ENCODE measurements around the gene CARMIL1.

CARMIL1 gene

DNA sequence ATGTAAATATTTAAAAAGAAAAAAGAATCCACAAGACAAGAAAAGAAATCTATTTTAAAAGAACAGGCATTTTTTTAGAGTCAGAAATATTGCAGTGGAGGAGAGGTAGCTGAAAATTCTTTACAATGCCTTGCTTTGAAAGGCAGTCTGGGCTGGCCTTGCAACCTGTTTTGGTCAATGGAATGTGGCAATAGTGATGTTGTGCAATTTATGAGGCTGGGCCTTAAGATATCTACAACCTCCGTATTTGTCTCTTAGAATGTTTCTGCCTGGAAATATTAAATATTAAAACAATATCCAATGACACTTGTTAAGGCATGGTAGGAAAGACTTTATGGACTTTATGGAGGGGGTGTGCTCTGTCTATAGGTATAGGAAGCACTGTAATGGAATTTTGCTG is 358.0 kb downstream of the CARMIL1 start:
- no peak for FAIRE-seq
- TF ChIP-seq POLR2A (IDR thresholded peaks at IDR 0.05; ENCODE audit: low read depth, low read length) = no peak
- no peak for TF ChIP-seq POLR2AphosphoS5 (IDR thresholded peaks at IDR 0.05; ENCODE audit: low read depth, low read length)
- no peak for TF ChIP-seq TAF1 (IDR thresholded peaks at IDR 0.05; ENCODE audit: low read depth, low read length)
- TF ChIP-seq SPI1 (IDR thresholded peaks at IDR 0.05; ENCODE audit: low read depth, low read length) = no peak
- TF ChIP-seq POU2F2 (IDR thresholded peaks at IDR 0.05; ENCODE audit: low read depth, low read length) = no peak
- no peak for TF ChIP-seq PAX5 (IDR thresholded peaks at IDR 0.05; ENCODE audit: insufficient read depth, low read length, severe bottlenecking)
- no peak for DNase-seq (ENCODE audit: insufficient read length, low spot score)

DNA sequence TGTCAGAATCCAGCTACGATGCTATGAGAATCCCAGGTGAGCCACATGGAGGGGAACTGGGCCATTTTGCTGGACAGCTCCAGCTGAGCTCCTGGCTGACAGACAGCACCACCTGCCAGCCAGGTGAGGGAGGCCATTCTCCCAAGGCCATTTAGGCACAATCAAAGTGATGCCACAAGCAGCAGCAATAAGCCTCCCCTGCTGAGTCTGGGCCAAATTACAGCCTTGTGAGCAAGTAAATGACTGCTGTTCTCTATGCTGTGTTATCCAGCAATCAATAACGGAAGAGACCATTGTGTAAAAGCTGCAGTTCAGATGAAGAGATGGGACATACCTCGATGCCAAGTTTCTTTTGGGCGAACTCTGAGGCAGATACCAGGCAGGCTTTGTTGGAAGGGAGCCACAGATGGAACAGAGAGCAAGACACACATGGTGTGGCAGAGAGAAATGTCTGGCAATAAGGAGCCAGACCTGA is 358.8 kb downstream of the CARMIL1 start:
- no peak for DNase-seq (ENCODE audit: insufficient read length, low spot score)
- no peak for TF ChIP-seq PAX5 (IDR thresholded peaks at IDR 0.05; ENCODE audit: insufficient read depth, low read length, severe bottlenecking)
- no peak for TF ChIP-seq SPI1 (IDR thresholded peaks at IDR 0.05; ENCODE audit: low read depth, low read length)
- no peak for TF ChIP-seq POLR2A (IDR thresholded peaks at IDR 0.05; ENCODE audit: low read depth, low read length)
- no peak for TF ChIP-seq TAF1 (IDR thresholded peaks at IDR 0.05; ENCODE audit: low read depth, low read length)
- no peak for TF ChIP-seq POLR2AphosphoS5 (IDR thresholded peaks at IDR 0.05; ENCODE audit: low read depth, low read length)
- TF ChIP-seq POU2F2 (IDR thresholded peaks at IDR 0.05; ENCODE audit: low read depth, low read length) = no peak
- no peak for FAIRE-seq

DNA sequence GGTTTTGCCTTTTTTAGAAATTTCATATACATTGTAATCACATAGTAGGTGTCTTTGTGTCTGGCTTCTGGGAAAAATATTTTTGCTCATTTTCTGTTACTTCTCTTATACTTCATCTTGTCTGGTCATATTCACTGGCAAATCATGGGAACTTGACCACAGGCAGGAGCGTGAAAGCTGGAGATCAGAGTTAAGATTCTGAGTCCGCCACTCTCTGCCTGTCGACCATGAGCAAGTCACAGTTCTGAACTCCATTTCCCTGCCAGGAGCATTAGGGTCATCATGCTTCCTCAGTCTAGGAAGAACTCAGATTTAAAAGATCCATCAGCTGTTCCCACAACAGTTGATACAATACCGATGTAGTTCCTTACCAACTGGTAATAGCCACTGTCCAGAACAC is 360.5 kb downstream of the CARMIL1 start:
- no peak for DNase-seq (ENCODE audit: insufficient read length, low spot score)

DNA sequence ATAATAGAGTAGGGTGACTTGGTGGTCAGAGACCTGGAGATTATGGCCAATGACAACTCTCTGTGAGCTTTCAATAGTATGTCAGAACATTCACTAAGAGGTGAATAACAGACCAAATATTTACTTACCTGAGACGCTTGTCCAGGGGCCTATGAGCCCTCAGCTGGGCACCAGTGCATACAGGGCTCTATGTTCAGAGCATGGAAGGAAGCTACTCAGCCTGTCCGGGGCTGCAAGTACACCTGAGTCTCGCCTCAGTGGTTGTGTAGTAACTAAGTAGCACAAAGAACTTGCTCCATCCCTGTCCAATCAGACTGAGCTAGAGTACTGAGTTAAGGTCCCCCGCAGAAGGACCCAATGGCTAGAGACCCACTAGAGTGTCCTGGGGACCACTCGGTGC is 361.3 kb downstream of the CARMIL1 start:
- DNase-seq (ENCODE audit: insufficient read length, low spot score) (no peak), FAIRE-seq (no peak)
- no peak for TF ChIP-seq TAF1 (IDR thresholded peaks at IDR 0.05; ENCODE audit: low read depth, low read length)
- TF ChIP-seq POLR2A (IDR thresholded peaks at IDR 0.05; ENCODE audit: low read depth, low read length) = no peak
- TF ChIP-seq POU2F2 (IDR thresholded peaks at IDR 0.05; ENCODE audit: low read depth, low read length) = no peak
- no peak for TF ChIP-seq POLR2AphosphoS5 (IDR thresholded peaks at IDR 0.05; ENCODE audit: low read depth, low read length)
- TF ChIP-seq PAX5 (IDR thresholded peaks at IDR 0.05; ENCODE audit: insufficient read depth, low read length, severe bottlenecking) = no peak
- TF ChIP-seq SPI1 (IDR thresholded peaks at IDR 0.05; ENCODE audit: low read depth, low read length) = no peak

More for the DNA sequence above, 360.5 kb downstream of the CARMIL1 start:
- no peak for TF ChIP-seq PAX5 (IDR thresholded peaks at IDR 0.05; ENCODE audit: insufficient read depth, low read length, severe bottlenecking)
- no peak for TF ChIP-seq POLR2AphosphoS5 (IDR thresholded peaks at IDR 0.05; ENCODE audit: low read depth, low read length)
- TF ChIP-seq POLR2A (IDR thresholded peaks at IDR 0.05; ENCODE audit: low read depth, low read length) = no peak
- no peak for FAIRE-seq

DNA sequence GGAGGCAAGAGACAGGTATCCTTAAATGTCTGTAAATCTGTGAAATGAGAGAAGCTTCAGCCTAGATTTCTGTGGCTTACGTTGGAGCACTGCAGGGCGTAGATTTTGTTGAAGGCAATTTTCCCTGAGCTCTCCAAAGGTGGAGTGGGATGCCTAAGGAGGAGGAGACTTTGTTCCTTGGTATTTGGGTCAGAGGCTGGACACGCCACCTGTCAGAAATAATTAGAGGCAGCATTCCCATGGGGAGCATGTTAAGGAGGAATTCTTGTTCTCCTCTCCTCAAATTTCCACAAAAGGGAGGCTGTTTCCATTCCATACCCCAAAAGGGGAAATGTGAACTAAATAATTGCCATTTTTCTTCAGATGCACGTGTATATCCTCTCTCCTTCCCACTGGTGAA is 361.7 kb downstream of the CARMIL1 start:
- FAIRE-seq (no peak), DNase-seq (ENCODE audit: insufficient read length, low spot score) (no peak)
- TF ChIP-seq PAX5 (IDR thresholded peaks at IDR 0.05; ENCODE audit: insufficient read depth, low read length, severe bottlenecking) (no peak), POLR2AphosphoS5 (IDR thresholded peaks at IDR 0.05; ENCODE audit: low read depth, low read length) (no peak), TAF1 (IDR thresholded peaks at IDR 0.05; ENCODE audit: low read depth, low read length) (no peak), POLR2A (IDR thresholded peaks at IDR 0.05; ENCODE audit: low read depth, low read length) (no peak), SPI1 (IDR thresholded peaks at IDR 0.05; ENCODE audit: low read depth, low read length) (no peak), POU2F2 (IDR thresholded peaks at IDR 0.05; ENCODE audit: low read depth, low read length) (no peak)

DNA sequence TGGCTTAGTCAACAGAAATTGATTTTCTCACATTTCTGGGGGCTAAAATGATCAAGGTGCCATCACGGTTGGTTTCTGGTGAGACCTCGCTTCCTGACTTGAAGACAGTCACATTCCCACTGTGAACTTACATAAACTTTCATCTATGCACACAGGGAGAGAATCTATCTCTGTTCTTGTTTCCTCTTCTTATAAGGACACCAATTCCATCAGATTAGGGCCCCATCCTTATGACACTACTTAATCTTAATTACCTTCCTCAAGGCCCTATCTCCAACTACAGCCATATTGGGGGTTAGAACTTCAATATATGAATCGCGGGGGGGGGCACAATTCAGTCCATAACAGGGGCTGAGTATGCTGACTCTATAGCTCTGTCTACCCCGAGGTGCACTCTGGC is 362.2 kb downstream of the CARMIL1 start:
- DNase-seq (ENCODE audit: insufficient read length, low spot score) = no peak
- TF ChIP-seq TAF1 (IDR thresholded peaks at IDR 0.05; ENCODE audit: low read depth, low read length) (no peak), SPI1 (IDR thresholded peaks at IDR 0.05; ENCODE audit: low read depth, low read length) (no peak), PAX5 (IDR thresholded peaks at IDR 0.05; ENCODE audit: insufficient read depth, low read length, severe bottlenecking) (no peak), POLR2A (IDR thresholded peaks at IDR 0.05; ENCODE audit: low read depth, low read length) (no peak), POU2F2 (IDR thresholded peaks at IDR 0.05; ENCODE audit: low read depth, low read length) (no peak), POLR2AphosphoS5 (IDR thresholded peaks at IDR 0.05; ENCODE audit: low read depth, low read length) (no peak)
- no peak for FAIRE-seq

DNA sequence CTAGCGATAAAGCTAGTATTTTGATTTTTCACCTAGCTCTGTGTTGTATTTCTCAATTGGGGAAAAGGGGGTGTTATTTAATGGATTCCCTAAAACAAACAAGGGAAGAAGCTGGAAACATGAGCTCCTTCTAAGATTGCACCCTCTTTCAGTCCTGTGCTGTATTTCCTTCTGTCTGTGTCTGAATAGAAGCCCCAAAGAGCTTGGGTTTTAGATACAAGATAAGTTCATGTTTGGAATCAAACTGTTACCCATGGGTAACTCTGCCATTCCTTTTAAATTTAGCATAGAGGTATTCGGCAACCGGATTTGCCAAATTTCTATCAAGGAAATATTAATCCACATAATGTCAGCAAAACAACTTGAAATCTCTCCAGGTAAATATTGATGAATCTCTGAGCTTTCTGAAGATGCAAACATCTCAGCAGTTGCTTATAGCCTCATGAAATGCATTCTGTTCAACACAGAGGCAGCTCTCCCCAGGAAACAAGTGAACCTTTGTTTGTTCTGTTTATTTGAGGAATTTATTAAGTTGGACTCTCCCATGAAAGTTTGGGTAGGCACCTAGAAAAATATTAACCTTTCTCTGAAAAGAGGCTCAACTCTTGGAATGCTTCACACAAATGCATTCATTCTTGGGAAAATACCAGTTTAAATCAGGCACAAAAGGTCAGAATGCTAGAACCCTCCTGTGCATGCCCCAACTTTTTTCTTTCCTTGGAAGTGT is 362.9 kb downstream of the CARMIL1 start:
- no peak for DNase-seq (ENCODE audit: insufficient read length, low spot score)
- no peak for TF ChIP-seq POLR2AphosphoS5 (IDR thresholded peaks at IDR 0.05; ENCODE audit: low read depth, low read length)
- TF ChIP-seq PAX5 (IDR thresholded peaks at IDR 0.05; ENCODE audit: insufficient read depth, low read length, severe bottlenecking) = no peak
- no peak for TF ChIP-seq POU2F2 (IDR thresholded peaks at IDR 0.05; ENCODE audit: low read depth, low read length)
- no peak for TF ChIP-seq SPI1 (IDR thresholded peaks at IDR 0.05; ENCODE audit: low read depth, low read length)
- no peak for TF ChIP-seq POLR2A (IDR thresholded peaks at IDR 0.05; ENCODE audit: low read depth, low read length)
- no peak for TF ChIP-seq TAF1 (IDR thresholded peaks at IDR 0.05; ENCODE audit: low read depth, low read length)
- FAIRE-seq = no peak

DNA sequence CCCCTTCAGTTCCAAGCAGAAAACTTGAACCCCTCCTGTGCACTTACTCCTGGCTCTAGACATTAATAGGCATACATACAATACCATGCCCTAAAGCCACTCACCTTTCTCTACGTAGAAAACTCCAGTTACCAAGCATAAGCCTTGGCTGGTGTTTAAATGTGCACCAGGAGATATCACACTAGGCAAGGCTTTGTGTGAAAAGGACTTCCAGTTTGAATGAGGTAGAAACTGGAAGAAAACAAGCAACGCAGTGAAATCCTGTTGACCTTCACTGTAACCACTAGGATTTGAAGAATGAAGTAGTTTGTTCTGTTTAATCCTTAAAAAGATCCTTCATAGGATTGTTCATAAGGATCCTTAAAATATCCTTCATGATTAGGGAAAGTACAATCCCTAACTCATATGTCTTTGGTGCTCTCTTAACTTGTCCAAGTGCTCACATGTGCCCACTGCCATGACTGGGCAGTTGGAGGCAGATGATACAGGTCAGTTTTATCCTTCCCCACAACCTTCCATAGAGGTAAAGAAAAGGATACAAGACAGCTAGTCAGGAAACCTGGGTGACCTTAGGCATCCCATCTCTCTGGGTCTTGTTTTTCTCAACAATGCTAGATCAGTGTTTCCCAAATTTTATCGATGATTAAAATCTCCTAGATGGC is 363.6 kb downstream of the CARMIL1 start:
- DNase-seq (ENCODE audit: insufficient read length, low spot score) (no peak), FAIRE-seq (no peak)
- TF ChIP-seq PAX5 (IDR thresholded peaks at IDR 0.05; ENCODE audit: insufficient read depth, low read length, severe bottlenecking) (no peak), POU2F2 (IDR thresholded peaks at IDR 0.05; ENCODE audit: low read depth, low read length) (no peak), POLR2A (IDR thresholded peaks at IDR 0.05; ENCODE audit: low read depth, low read length) (no peak), TAF1 (IDR thresholded peaks at IDR 0.05; ENCODE audit: low read depth, low read length) (no peak), POLR2AphosphoS5 (IDR thresholded peaks at IDR 0.05; ENCODE audit: low read depth, low read length) (no peak), SPI1 (IDR thresholded peaks at IDR 0.05; ENCODE audit: low read depth, low read length) (no peak)

DNA sequence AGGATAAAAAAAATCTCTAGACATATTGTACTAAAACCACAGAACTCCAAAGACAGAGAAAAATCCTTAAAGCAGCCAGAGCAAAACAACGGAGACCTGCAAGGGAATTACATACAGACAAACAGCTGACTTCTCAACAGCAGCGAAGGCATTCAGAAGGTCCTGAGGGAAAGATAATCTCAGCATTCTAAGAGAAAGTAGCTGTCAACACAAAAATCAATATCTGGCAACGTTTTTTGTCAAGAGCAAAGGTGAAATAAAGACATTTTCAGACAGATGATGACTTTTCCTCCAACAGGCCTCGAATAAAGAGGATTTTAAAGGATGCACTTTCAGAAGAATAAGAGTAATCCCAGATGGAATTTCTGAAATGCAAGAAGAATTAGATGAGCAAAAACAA is 366.7 kb downstream of the CARMIL1 start:
- DNase-seq (ENCODE audit: insufficient read length, low spot score) = no peak
- TF ChIP-seq TAF1 (IDR thresholded peaks at IDR 0.05; ENCODE audit: low read depth, low read length) (no peak), SPI1 (IDR thresholded peaks at IDR 0.05; ENCODE audit: low read depth, low read length) (no peak), POLR2AphosphoS5 (IDR thresholded peaks at IDR 0.05; ENCODE audit: low read depth, low read length) (no peak), PAX5 (IDR thresholded peaks at IDR 0.05; ENCODE audit: insufficient read depth, low read length, severe bottlenecking) (no peak), POU2F2 (IDR thresholded peaks at IDR 0.05; ENCODE audit: low read depth, low read length) (no peak), POLR2A (IDR thresholded peaks at IDR 0.05; ENCODE audit: low read depth, low read length) (no peak)

More for the DNA sequence above, 366.7 kb downstream of the CARMIL1 start:
- FAIRE-seq = no peak
